Astrocyte (in vitro differentiated cells and primary cell): ENCODE measurements around the gene DYNLT2B. TPM values are rescaled to one million over a fixed set of nuclear protein-coding genes. Genes with fewer than 3 reads are reported as not detected.

Source experiments
- DNase-seq: peaks from one replicate; pipeline ENCODE4 v3.0.0-alpha.2; 2010; ENCODE audit warnings: low read depth
- FAIRE-seq: peaks from 2 replicates; lab custom pipeline; 2011; peaks lifted over from hg19 to GRCh38; lab: Jason Lieb, UNC
- H2AFZ ChIP-seq: 2 replicates; pipeline ENCODE4 v1.6.0; 2012; ENCODE audit warnings: low read depth, low read length, inconsistent platforms
- H3K27ac ChIP-seq: 2 replicates; pipeline ENCODE4 v1.5.1; 2011; ENCODE audit warnings: low read depth, low read length, inconsistent platforms
- H3K27me3 ChIP-seq: 2 replicates; pipeline ENCODE4 v1.6.0; 2011; ENCODE audit warnings: low read length, inconsistent platforms; ENCODE audit not compliant: insufficient read depth
- H3K36me3 ChIP-seq: 2 replicates; pipeline ENCODE4 v1.5.1; 2011; ENCODE audit warnings: low read length, inconsistent platforms; ENCODE audit not compliant: insufficient read depth
- H3K4me1 ChIP-seq: 2 replicates; pipeline ENCODE4 v1.5.1; 2011; ENCODE audit warnings: low read length, inconsistent platforms; ENCODE audit not compliant: insufficient read depth
- H3K4me2 ChIP-seq: 2 replicates; pipeline ENCODE4 v1.6.0; 2012; ENCODE audit warnings: low read length, inconsistent platforms
- H3K4me3 ChIP-seq: 2 replicates; pipeline ENCODE4 v1.5.1; 2011; ENCODE audit warnings: low read depth, mild to moderate bottlenecking, low read length, inconsistent platforms; ENCODE audit not compliant: insufficient read depth
- H3K79me2 ChIP-seq: 2 replicates; pipeline ENCODE4 v1.6.0; 2012; ENCODE audit warnings: mild to moderate bottlenecking, low read length, inconsistent platforms; ENCODE audit not compliant: insufficient read depth
- H3K9ac ChIP-seq: 2 replicates; pipeline ENCODE4 v1.6.0; 2012; ENCODE audit warnings: mild to moderate bottlenecking, low read length, inconsistent platforms
- H3K9me3 ChIP-seq: 2 replicates; pipeline ENCODE4 v1.5.1; 2012; ENCODE audit warnings: low read depth, mild to moderate bottlenecking, low read length, inconsistent platforms; ENCODE audit not compliant: insufficient read depth
- H4K20me1 ChIP-seq: 2 replicates; pipeline ENCODE4 v1.6.0; 2012; ENCODE audit warnings: low read length, inconsistent platforms; ENCODE audit not compliant: insufficient read depth
- H3K27ac Mint-ChIP-seq: one replicate; pipeline ENCODE4 v1.8.0; 2021; ENCODE audit warnings: mild to moderate bottlenecking, mixed read lengths; ENCODE audit not compliant: unreplicated experiment
- H3K27me3 Mint-ChIP-seq: one replicate; pipeline ENCODE4 v1.8.0; 2021; ENCODE audit warnings: low read depth, mixed read lengths; ENCODE audit not compliant: unreplicated experiment
- H3K36me3 Mint-ChIP-seq: one replicate; pipeline ENCODE4 v1.8.0; 2021; ENCODE audit warnings: low read depth, mixed read lengths; ENCODE audit not compliant: unreplicated experiment
- H3K4me1 Mint-ChIP-seq: one replicate; pipeline ENCODE4 v1.8.0; 2021; ENCODE audit warnings: low read depth, mixed read lengths; ENCODE audit not compliant: unreplicated experiment
- H3K4me3 Mint-ChIP-seq: one replicate; pipeline ENCODE4 v1.8.0; 2021; ENCODE audit warnings: mild to moderate bottlenecking, moderate library complexity, mixed read lengths; ENCODE audit not compliant: unreplicated experiment
- H3K9me3 Mint-ChIP-seq: one replicate; pipeline ENCODE4 v1.8.0; 2021; ENCODE audit warnings: mild to moderate bottlenecking, mixed read lengths; ENCODE audit not compliant: unreplicated experiment
- CTCF ChIP-seq: IDR thresholded peaks from 2 replicates; pipeline ENCODE4 v1.5.1; 2011; ENCODE audit warnings: low read depth, mild to moderate bottlenecking, inconsistent platforms, low read length, moderate library complexity; ENCODE audit not compliant: insufficient read depth
- EZH2 ChIP-seq: IDR thresholded peaks from 2 replicates; pipeline ENCODE4 v1.6.1; 2012; ENCODE audit warnings: mild to moderate bottlenecking, low read length, inconsistent platforms; ENCODE audit not compliant: insufficient read depth
- total RNA-seq: library from RNA; stranded (reverse); gene quantifications from 2 replicates; pipeline ENCODE4 v1.2.1, GENCODE V29; 2021

The DYNLT2B gene
- total RNA-seq, 1 donor from 2014 or later, result 10.9 TPM

DNA sequence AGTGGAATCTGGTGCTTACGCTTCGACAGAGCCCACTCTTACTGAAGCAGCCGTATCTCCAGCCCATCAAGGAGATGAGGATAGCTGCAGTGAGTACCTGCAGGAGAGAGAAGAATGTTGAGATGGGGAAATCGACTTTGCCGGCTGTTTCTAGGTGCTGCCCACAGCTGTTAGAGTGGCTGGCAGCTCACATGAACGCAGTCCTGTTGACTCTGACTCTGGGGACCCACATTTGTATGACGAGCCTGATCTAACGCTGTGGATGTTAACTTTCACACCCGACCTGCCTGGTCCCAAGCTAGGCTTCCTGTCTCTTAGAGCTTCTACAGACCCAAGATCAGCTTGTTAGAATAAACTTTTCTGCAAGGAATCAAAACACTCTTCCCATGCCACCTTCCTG, 8.9 kb upstream of the DYNLT2B start:
- Histone ChIP-seq H4K20me1 (no peaks in the 10 kb centered on the region), H2AFZ (no peak overlapping the region), H3K27ac (no peak overlapping the region), H3K36me3 (no peaks in the 10 kb centered on the region), H3K4me2 (no peak overlapping the region), H3K4me1 (no peaks in the 10 kb centered on the region), H3K27me3 (no peaks in the 10 kb centered on the region), H3K9ac (no peak overlapping the region), H3K4me3 (no peak overlapping the region), H3K79me2 (no peaks in the 10 kb centered on the region), H3K9me3 (no peaks in the 10 kb centered on the region)
- Mint-ChIP-seq H3K27ac (no peak overlapping the region), H3K36me3 (peaks cover 2% of the 10 kb centered on the region), H3K27me3 (peaks cover 8% of the 10 kb centered on the region), H3K4me3 (no peak overlapping the region), H3K9me3 (peaks cover 1% of the 10 kb centered on the region), H3K4me1 (peaks cover 2% of the 10 kb centered on the region)
- FAIRE-seq, result no peak
- no peak for DNase-seq
- TF ChIP-seq CTCF (no peak), EZH2 (no peak)

- TF ChIP-seq EZH2, result no peak
- peak; percentile 27 for TF ChIP-seq CTCF
- peaks cover 2% of the 10 kb centered on the region for H3K36me3 Mint-ChIP-seq
- no peaks in the 10 kb centered on the region for H3K4me1 ChIP-seq
- no peaks in the 10 kb centered on the region for H3K9me3 ChIP-seq
- H3K4me1 Mint-ChIP-seq, result peaks cover 2% of the 10 kb centered on the region
- no peak overlapping the region for H3K27ac ChIP-seq
- no peak for DNase-seq
- no peaks in the 10 kb centered on the region for H3K79me2 ChIP-seq
- H3K4me3 Mint-ChIP-seq, result no peak overlapping the region
- no peak overlapping the region for H2AFZ ChIP-seq
- no peak overlapping the region for H3K9ac ChIP-seq
- H4K20me1 ChIP-seq, result no peaks in the 10 kb centered on the region
- FAIRE-seq, result no peak
- no peaks in the 10 kb centered on the region for H3K36me3 ChIP-seq
- no peak overlapping the region for H3K4me3 ChIP-seq
- no peak overlapping the region for H3K27ac Mint-ChIP-seq
- H3K27me3 Mint-ChIP-seq, result peaks cover 8% of the 10 kb centered on the region
- no peaks in the 10 kb centered on the region for H3K27me3 ChIP-seq
- H3K4me2 ChIP-seq, result no peak overlapping the region
- peaks cover 1% of the 10 kb centered on the region for H3K9me3 Mint-ChIP-seq
These were observed 5.7 kb upstream of the DYNLT2B start for GRCh38 chr3:196323691-196324090.

DNA sequence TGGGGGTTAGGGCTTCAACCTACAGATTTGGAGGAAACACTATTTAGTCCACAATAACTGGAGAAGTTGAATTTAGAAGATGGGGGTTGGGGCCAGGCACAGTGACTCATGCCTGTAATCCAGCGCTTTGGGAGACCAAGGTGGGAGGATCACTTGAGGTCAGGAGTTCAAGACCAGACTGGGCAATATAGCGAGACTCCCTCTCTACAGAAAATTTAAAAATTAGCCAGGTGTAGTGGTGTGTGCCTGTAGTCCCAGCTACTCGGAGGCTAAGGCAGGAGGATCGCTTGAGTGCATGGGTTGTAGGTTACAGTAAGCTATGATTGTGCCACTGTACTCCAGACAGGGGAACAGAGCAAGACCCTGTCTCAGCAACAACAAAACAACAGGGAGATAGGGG, 5.0 kb upstream of the DYNLT2B start:
- FAIRE-seq (no peak), DNase-seq (no peak)
- Histone ChIP-seq H3K4me1 (no peaks in the 10 kb centered on the region), H3K9me3 (no peaks in the 10 kb centered on the region), H3K27me3 (no peaks in the 10 kb centered on the region), H3K9ac (no peak overlapping the region), H3K27ac (no peak overlapping the region), H3K4me3 (no peak overlapping the region), H3K79me2 (no peaks in the 10 kb centered on the region), H2AFZ (no peak overlapping the region), H3K4me2 (no peak overlapping the region), H3K36me3 (no peaks in the 10 kb centered on the region), H4K20me1 (no peaks in the 10 kb centered on the region)
- Mint-ChIP-seq H3K36me3 (peaks cover 2% of the 10 kb centered on the region), H3K27ac (no peak overlapping the region), H3K4me1 (peaks cover 2% of the 10 kb centered on the region), H3K4me3 (no peak overlapping the region), H3K9me3 (peaks cover 1% of the 10 kb centered on the region), H3K27me3 (peaks cover 8% of the 10 kb centered on the region)
- no peak for TF ChIP-seq CTCF
- TF ChIP-seq EZH2, result no peak
